HG02970 (cell line): Measurements from ENCODE around the gene SYT12.

Experiments
- ATAC-seq: cut with Tn5 transposase; IDR thresholded peaks from one replicate; pipeline ENCODE4 v1.9.1; 2021; ENCODE audit warnings: mild to moderate bottlenecking, moderate library complexity, moderate number of reproducible peaks; ENCODE audit not compliant: unreplicated experiment, low FRiP score

The SYT12 gene

GRCh38 chr11:67054346-67054835 is 31.5 kb downstream of the SYT12 start:
- ATAC-seq = no peak

- no peak for ATAC-seq
These were observed 32.0 kb downstream of the SYT12 start for GRCh38 chr11:67054836-67055523.

GRCh38 chr11:67055812-67056211 is 32.9 kb downstream of the SYT12 start:
- ATAC-seq = no peak

GRCh38 chr11:67056267-67057204 is 33.6 kb downstream of the SYT12 start, which contains the start of gene RHOD:
RHOD (plus strand) TSS chr11:67056847; CDS start chr11:67056903, 56 bp downstream.
- ATAC-seq = no peak

GRCh38 chr11:67057205-67057672 is 34.3 kb downstream of the SYT12 start:
- no peak for ATAC-seq

- no peak for ATAC-seq
These were observed 35.6 kb downstream of the SYT12 start for GRCh38 chr11:67058506-67058905.

- no peak for ATAC-seq
These were observed 36.7 kb downstream of the SYT12 start for GRCh38 chr11:67059671-67060070.

- ATAC-seq = no peak
These were observed 37.2 kb downstream of the SYT12 start for GRCh38 chr11:67060111-67060522.

- ATAC-seq = no peak
These were observed 39.8 kb downstream of the SYT12 start for GRCh38 chr11:67062526-67063373.

GRCh38 chr11:67066333-67066709 is 43.4 kb downstream of the SYT12 start:
- no peak for ATAC-seq

- no peak for ATAC-seq
These were observed 48.7 kb downstream of the SYT12 start for GRCh38 chr11:67071420-67072284.

GRCh38 chr11:67072295-67072694 is 49.4 kb downstream of the SYT12 start:
- ATAC-seq = no peak

- no peak for ATAC-seq
These were observed 51.0 kb downstream of the SYT12 start for GRCh38 chr11:67073908-67074307.

GRCh38 chr11:67076202-67076601 is 53.3 kb downstream of the SYT12 start:
- no peak for ATAC-seq

GRCh38 chr11:67079065-67079705 is 56.3 kb downstream of the SYT12 start:
- ATAC-seq = no peak

- ATAC-seq = no peak
These were observed 59.3 kb downstream of the SYT12 start for GRCh38 chr11:67082071-67082791.

- ATAC-seq = no peak
These were observed 60.9 kb downstream of the SYT12 start for GRCh38 chr11:67083786-67084366.

- no peak for ATAC-seq
These were observed 62.7 kb downstream of the SYT12 start for GRCh38 chr11:67085617-67086016.
